Right lung (tissue), 10 donors: ENCODE results near the gene MCOLN3. TPM values are rescaled to one million over a fixed set of nuclear protein-coding genes. Genes with fewer than 3 reads are reported as not detected.
A peak's percentile ranks its signal among the peaks of the same experiment; 100 is the strongest.

Experiments used
- DNase-seq, 2 donors: peaks; one replicate each; pipeline ENCODE4 v3.0.0-alpha.2; 2013
- long read RNA-seq, 8 donors: transcript quantifications; one replicate each; lab custom pipeline, GENCODE V29; 2026
- polyA plus RNA-seq, 5 donors: library from polyadenylated mRNA; unstranded; fragments of 120-200 nt; gene quantifications; one replicate each; pipeline versions ENCODE4 v1.2.1 to v1.2.3, GENCODE V29; 2013; ENCODE audit warnings: inconsistent platforms in 1 of 5, low replicate concordance in 1 of 5; ENCODE audit not compliant: insufficient read length in 5 of 5, insufficient read depth in 1 of 5

Gene MCOLN3
- polyA plus RNA-seq, result 1 to 10 TPM; 1.4 to 2.0 (median 1.8) TPM
- long read RNA-seq, donor 1, partial matches to known transcripts, result 0 of 1 reads
- long read RNA-seq, donor 1, other reads (novel, unspliced or antisense), result 0 of 1 reads
- long read RNA-seq, donor 2, result 0 reads
- long read RNA-seq, donor 3, result 0 reads
- long read RNA-seq, donor 4, result 0 reads
- long read RNA-seq, donor 5, result 0 reads
- long read RNA-seq, donor 6, partial matches to known transcripts, result 0 of 1 reads
- long read RNA-seq, donor 6, other reads (novel, unspliced or antisense), result 0 of 1 reads
- long read RNA-seq, donor 7, partial matches to known transcripts, result 0 of 1 reads
- long read RNA-seq, donor 7, other reads (novel, unspliced or antisense), result 0 of 1 reads
- long read RNA-seq, donor 8, result 0 reads

DNA sequence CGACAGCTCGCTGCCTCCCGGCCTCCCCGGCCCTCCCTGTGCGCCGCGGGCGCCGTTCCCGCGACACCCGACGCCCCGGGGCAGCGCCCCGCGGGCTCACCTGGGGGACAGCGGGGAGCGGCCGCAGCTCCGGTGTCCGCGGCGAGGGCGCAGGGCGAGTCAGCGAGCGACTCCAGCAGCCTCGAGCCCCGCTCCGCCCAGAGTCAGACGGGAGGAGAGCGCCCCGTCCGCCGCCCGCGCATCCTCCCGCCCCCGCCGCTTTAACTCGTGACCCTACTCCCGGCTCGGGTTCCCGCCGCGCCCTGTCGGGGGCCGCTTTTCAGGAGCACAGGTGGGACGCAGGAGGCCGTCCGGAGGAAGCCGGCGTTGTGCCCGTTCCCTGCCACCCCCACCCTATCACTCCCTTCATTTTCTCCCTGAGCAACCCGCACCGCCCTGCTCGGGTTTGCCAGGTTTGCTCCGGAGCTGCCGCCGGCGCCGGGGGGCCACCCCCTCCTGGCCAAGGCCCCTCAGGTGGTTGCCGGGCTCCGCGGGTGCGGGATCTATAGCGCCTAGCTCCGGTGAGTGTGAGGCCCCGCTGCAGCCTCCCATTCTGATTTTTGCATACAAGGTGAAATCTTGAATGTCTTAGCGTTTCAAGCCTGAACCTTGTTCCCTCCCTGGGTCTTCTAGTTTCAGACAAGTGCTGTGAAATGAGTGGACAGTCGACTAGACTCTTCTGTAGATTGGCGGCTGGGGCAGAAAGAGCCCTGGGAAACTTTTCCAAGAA lies at the start of gene MCOLN3:
Gene MCOLN3 (minus strand): TSS at position 205 of the 769 bp plus-strand sequence. CDS start 3,140 bp downstream, outside the sequence.
- no peak for DNase-seq

DNA sequence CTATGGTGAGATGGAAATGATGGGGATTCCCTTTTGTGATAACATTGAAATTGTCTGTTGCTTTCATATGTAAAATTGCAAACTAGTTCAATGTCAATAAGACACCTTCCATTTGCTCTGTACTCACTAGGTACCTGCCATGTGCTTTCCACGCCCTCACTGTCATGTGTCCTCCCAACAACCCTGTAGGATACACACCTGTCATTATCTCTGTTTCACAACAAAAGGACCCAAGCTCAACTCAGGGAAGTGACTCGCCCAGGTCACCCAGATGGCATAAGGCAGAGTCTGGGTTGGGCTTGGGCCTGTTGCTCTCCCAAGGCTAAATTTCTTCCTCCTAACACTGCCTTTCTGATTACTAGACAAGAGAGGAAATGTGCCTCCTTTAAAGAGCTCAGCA lies 45.3 kb upstream of the MCOLN3 start:
- DNase-seq, result no peak

DNA sequence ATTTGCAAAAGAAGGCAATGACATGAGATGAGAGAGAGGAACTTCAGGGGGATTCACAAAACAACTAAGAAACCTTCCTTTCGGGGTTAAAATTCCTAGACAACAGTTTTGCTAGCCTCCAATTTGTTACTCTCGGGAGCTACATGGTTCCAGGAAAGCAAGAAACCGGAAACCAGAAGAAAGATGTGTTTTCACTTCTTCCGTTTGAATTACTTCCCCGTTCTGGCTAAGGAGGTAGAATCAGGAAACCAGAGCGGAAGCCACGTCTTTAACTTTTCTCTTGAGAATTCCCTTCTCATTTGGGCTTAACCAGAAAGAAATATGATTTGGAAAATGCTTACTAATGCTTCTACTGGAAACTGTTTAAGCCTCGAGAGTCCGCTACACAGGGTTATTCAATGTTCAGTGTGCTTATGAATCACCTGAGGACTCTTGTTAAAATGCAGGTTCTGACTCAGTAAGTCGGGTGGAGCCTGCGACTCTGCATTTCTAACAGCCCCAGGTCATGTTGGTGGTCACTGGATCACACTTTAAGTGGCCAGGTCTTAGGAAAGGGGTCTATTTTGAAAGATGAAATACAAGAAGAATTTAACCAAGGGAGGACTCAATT lies 43.5 kb upstream of the MCOLN3 start:
- DNase-seq, result no peak

GRCh38 chr1:85090225-85090624 lies 41.9 kb upstream of the MCOLN3 start:
- DNase-seq, result no peak

DNA sequence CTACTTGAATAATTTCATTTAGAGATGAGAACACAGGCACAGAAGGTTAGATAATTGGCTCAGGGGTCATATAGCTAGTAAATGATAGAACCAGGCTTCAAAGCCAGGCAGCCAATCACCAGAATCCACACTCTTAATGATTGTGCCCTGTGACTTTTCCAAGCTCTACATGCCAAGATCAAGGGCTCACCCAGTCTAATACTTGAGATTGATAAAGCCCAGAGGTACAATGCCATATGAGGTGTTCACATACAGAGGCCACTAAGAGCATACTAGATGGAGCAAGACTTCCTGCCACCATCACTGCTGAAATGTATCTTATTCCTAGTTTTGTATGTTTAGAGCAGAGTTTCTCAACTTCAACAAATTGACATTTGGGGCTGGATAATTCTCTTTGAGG lies 40.9 kb upstream of the MCOLN3 start:
- no peak for DNase-seq

GRCh38 chr1:85088408-85088784 lies 40.1 kb upstream of the MCOLN3 start:
- DNase-seq, result no peak

DNA sequence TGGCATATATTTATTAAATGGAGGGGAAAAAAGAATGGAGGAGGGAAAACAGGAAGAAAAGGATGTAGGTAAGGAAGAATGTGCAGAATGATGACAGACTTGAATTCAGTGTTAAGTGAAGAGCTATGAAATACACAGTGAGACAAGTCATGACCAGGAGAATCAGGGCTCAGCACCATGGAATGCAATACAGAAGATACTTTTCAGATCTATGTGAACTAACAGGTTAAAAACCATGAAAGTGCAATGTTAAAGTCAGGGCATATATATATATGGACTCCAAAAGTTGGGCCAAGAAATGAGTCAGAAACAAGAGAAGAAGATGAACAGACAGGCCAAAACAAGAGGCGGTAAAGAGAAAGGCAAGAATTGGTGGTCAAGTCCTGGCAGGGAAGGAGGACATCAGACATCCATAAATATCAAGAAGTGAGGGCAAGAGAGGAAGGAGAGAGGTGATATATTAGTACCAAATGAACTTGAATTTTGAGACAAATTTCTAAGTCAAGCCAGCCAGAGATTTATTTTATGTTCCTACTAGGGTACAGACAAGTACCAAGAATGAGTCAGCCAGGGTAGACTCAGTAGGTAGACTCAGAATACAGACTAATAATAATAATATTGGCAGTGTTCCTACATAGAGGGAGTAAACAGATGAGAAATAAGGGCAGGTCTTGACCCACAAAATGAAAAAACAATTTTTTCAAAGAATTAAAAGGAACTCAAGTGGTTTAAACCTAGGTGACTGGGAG lies 39.5 kb upstream of the MCOLN3 start:
- DNase-seq, result no peak

DNA sequence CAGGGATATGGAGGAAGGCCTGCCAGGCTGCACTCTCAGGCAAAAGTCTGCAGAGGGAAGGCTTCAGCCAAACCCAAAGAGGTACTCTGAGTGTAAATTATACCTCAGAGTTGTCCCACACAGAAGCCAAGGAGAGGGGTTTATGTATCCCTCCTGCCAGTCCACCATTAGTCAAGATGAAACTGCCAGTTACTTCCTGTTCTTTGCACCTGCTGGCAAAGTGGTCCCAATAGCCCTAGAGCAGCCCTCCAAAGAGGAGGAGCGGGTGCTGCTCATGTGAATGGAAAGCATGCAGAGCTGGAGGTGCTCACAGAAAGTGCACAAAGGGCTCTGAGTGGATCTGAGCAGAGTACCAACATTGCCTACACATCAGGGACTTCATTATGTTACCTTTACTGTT lies 37.1 kb upstream of the MCOLN3 start:
- DNase-seq, result no peak

DNA sequence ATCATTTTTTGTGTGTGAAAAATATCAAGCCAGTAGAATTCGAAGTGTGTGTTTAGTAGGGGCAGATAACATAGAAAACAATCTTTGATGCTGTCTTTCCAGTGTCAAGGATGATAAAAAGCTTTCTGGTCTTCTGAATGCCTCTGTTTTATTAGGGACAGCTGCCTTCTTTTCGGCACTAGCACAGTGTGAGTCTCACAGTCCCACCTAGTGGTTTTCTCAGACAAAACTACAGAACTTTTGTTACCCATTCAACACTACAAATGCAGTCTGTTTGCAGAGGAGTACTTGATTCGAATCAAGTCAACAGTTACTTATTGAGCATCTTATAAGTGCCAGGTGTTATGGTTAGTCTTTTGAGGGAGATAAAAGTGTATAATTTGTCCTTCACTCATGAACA lies 30.6 kb upstream of the MCOLN3 start:
- no peak for DNase-seq

DNA sequence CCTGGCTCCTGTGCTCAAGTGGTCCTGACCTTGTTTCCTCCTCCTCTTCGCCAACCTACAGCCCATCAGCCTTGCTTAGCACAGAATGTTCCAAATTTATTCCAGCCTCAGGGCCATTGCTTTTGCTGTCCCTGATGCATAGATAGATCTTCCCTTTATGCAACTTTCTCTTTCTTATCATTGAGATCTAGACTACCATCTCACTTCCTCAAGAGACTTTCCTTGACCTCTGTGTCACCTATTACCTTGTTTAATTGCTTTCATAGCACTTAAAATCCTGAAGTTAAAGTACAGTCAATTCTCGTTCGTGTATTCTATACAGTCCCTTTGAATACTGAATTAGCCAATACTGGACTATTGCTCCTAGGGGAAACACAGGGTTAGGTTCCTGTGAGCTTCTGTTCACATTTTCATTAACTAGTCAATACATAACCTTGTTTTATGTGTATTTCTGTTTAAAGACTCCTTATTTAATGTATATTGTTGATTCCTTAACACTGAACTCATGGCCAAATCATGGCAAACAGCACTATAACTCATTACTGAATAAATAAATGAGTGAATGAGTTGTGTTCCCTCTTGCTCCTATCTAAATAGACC lies 26.2 kb upstream of the MCOLN3 start:
- no peak for DNase-seq

DNA sequence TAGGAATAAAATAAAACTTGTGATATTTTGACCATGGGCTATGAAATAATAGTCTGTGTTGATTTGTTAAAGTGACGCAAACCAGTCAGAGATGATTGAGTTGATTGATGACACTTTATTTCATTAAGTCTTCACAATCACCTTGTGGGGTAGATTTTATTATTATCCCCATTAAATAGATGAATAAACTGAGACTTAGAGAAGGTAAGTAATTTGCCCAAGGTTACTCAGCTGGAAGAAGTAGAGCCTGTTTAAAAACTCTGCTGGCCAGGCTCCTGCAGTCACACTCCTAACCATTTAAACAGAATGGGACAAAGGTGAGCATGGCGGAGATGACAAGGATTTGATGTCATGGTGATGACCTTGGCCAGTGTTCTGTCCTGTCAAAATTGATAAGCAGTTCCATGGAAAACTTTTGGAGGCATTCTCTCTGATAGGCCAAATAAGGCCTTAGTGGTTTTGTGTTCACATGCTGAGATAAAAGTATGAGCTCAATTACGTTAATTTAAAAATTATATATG lies 22.7 kb upstream of the MCOLN3 start:
- DNase-seq, result no peak

GRCh38 chr1:85068846-85069245 lies 20.5 kb upstream of the MCOLN3 start:
- no peak for DNase-seq

GRCh38 chr1:85065550-85065949 lies 17.2 kb upstream of the MCOLN3 start:
- no peak for DNase-seq

GRCh38 chr1:85062425-85063026 lies 14.2 kb upstream of the MCOLN3 start:
- DNase-seq, result no peak

- peak; percentile 97 to 98 for DNase-seq
Measured at GRCh38 chr1:85061711-85062424, 13.6 kb upstream of the MCOLN3 start.

DNA sequence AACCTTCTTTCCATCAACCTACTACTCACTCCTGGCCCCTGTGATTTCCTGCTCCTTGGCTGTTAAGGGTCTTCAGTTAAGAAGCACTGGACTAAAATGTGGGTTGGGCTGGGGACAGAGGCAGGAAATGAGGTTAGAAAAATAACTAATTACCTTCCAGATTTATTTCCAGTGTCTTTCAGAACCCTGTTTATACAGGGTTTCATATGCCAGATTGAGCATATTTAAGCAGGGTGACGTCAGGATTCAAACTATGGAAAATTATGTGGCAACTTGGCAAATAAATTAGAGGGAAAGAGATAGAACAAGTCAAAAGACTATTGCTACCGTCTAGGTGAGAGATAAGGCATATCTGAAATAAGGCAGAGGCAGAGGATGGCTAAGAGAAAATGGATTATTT lies 11.7 kb upstream of the MCOLN3 start:
- no peak for DNase-seq

DNA sequence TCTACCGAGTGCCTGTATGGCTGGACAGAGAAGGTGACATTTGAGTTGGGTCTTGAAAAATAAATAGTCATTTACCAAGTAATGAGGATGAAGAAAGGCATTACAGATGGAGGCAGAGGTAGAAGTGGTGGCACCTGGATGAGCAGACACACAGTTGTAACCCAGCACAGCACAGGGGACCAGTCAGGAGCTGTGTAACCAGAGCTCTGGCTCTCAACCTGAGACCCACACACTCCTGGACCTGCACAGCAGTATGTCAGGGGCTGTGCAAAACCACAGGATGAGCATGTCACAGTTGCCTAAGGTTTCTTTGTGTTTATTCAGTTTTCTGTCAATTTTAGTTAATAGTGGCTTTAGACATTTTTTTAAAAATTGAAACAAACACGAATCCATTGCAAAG lies 11.3 kb upstream of the MCOLN3 start:
- DNase-seq, result no peak

GRCh38 chr1:85058786-85059185 lies 10.5 kb upstream of the MCOLN3 start:
- DNase-seq, result no peak

- no peak for DNase-seq
Measured at GRCh38 chr1:85058311-85058710, 10.0 kb upstream of the MCOLN3 start.

GRCh38 chr1:85054664-85055063 lies 6.4 kb upstream of the MCOLN3 start:
- no peak for DNase-seq
